Activated T-helper 1 cell treated with anti-CD3 and anti-CD28 coated beads, Interleukin-12 subunit alpha, Interleukin-12 subunit beta, Interleukin-2, Interleukin-4 antibody, amounts not matched to agents 30 ng/mL and 10 ng/mL and 1 ng/mL, durations not matched to agents 14 hours and 24 hours and 36 hours (primary cell): ENCODE results near the gene EFHC2. TPM values are rescaled to one million over a fixed set of nuclear protein-coding genes. Genes with fewer than 3 reads are reported as not detected.

Experiments
- DNase-seq: peaks from one replicate; pipeline ENCODE4 v3.0.0; 2021; ENCODE audit warnings: low spot score
- H3K27ac Mint-ChIP-seq: one replicate; pipeline ENCODE4 v1.8.0; 2021; ENCODE audit warnings: mild to moderate bottlenecking, mixed read lengths
- H3K27me3 Mint-ChIP-seq: one replicate; pipeline ENCODE4 v1.8.0; 2022; ENCODE audit warnings: mild to moderate bottlenecking, moderate library complexity, mixed read lengths; ENCODE audit not compliant: insufficient read depth
- H3K36me3 Mint-ChIP-seq: one replicate; pipeline ENCODE4 v1.8.0; 2021; ENCODE audit warnings: low read depth, mixed read lengths
- H3K4me1 Mint-ChIP-seq: one replicate; pipeline ENCODE4 v1.8.0; 2021; ENCODE audit warnings: low read depth, mixed read lengths
- H3K4me3 Mint-ChIP-seq: one replicate; pipeline ENCODE4 v1.8.0; 2021; ENCODE audit warnings: mild to moderate bottlenecking, moderate library complexity, mixed read lengths
- H3K9me3 Mint-ChIP-seq: one replicate; pipeline ENCODE4 v1.8.0; 2021; ENCODE audit warnings: mixed read lengths
- intact Hi-C: fragments of 100-400 bp; cut with micrococcal nuclease; formaldehyde crosslinking; loops from one replicate; pipeline ENCODE4 v1.15.1; 2024
- total RNA-seq: library from RNA; stranded (reverse); gene quantifications from 2 replicates; pipeline ENCODE4 v1.2.3, GENCODE V29; 2022

EFHC2 gene
- total RNA-seq, 1 donor from 2014 or later, result not detected

- intact Hi-C loops, result no loop called here
- no peak for DNase-seq
- no peaks in the 10 kb centered on the region for H3K27me3 Mint-ChIP-seq
- H3K4me1 Mint-ChIP-seq, result no peaks in the 10 kb centered on the region
- no peak overlapping the region for H3K27ac Mint-ChIP-seq
- H3K36me3 Mint-ChIP-seq, result no peaks in the 10 kb centered on the region
- no peak overlapping the region for H3K4me3 Mint-ChIP-seq
- peaks cover 3% of the 10 kb centered on the region for H3K9me3 Mint-ChIP-seq
Measured at GRCh38 chrX:44157283-44157682, 186.2 kb downstream of the EFHC2 start.

GRCh38 chrX:44156726-44157125 lies 186.7 kb downstream of the EFHC2 start:
- intact Hi-C loops, result no loop called here
- DNase-seq, result no peak
- Mint-ChIP-seq H3K9me3 (peaks cover 3% of the 10 kb centered on the region), H3K27me3 (no peaks in the 10 kb centered on the region), H3K27ac (no peak overlapping the region), H3K4me3 (no peak overlapping the region), H3K36me3 (no peaks in the 10 kb centered on the region), H3K4me1 (no peaks in the 10 kb centered on the region)

GRCh38 chrX:44155126-44155525 lies 188.3 kb downstream of the EFHC2 start:
- intact Hi-C loops, result no loop called here
- DNase-seq, result no peak
- H3K27me3 Mint-ChIP-seq, result no peaks in the 10 kb centered on the region
- no peak overlapping the region for H3K4me3 Mint-ChIP-seq
- H3K27ac Mint-ChIP-seq, result no peak overlapping the region
- no peaks in the 10 kb centered on the region for H3K4me1 Mint-ChIP-seq
- peaks cover 3% of the 10 kb centered on the region for H3K9me3 Mint-ChIP-seq
- H3K36me3 Mint-ChIP-seq, result no peaks in the 10 kb centered on the region

DNA sequence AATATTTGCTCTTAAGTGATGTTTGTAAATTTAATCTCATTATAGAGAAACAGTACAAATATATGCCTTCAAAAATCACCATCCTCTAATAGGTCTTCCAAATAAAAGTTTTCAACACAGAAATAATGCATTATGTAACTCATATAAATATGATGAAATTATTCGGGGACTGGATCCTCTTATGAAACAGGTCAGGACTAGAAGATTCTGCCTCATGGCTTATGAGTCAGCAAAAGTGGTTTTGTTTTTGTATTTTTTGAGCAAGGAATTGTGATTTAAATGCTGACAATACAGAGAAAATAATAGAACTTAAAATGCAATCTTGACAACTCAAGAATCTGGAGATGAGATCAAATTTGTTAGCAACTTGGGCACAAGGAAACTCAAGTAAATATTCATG lies 190.6 kb downstream of the EFHC2 start:
- no peak for DNase-seq
- intact Hi-C loops, result no loop called here
- Mint-ChIP-seq H3K36me3 (no peaks in the 10 kb centered on the region), H3K4me3 (no peak overlapping the region), H3K4me1 (no peaks in the 10 kb centered on the region), H3K27me3 (no peaks in the 10 kb centered on the region), H3K9me3 (no peaks in the 10 kb centered on the region), H3K27ac (no peak overlapping the region)

DNA sequence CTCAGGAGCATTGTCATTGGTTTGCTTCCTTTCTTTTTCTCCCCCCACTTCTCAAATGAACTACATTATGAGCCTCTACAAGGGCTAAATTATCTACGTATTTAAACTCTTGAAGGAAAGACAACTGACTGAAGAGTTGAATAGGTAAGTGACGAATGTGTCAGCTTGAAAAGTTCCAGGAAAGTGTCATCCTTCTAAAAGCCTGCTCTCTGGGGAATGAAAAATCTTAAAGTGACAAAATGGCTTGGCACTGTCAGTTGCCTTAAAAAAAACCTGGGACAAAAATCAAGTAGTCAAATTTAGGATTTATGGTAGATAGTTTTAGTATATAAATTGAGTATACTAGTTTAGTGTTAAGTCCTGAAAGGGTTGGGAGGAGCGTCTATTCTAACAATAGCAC lies 196.3 kb downstream of the EFHC2 start:
- H3K4me3 Mint-ChIP-seq, result no peak overlapping the region
- H3K4me1 Mint-ChIP-seq, result no peaks in the 10 kb centered on the region
- H3K27me3 Mint-ChIP-seq, result no peaks in the 10 kb centered on the region
- H3K36me3 Mint-ChIP-seq, result no peaks in the 10 kb centered on the region
- H3K27ac Mint-ChIP-seq, result no peak overlapping the region
- no peak for DNase-seq
- H3K9me3 Mint-ChIP-seq, result no peaks in the 10 kb centered on the region
- intact Hi-C loops, result no loop called here

DNA sequence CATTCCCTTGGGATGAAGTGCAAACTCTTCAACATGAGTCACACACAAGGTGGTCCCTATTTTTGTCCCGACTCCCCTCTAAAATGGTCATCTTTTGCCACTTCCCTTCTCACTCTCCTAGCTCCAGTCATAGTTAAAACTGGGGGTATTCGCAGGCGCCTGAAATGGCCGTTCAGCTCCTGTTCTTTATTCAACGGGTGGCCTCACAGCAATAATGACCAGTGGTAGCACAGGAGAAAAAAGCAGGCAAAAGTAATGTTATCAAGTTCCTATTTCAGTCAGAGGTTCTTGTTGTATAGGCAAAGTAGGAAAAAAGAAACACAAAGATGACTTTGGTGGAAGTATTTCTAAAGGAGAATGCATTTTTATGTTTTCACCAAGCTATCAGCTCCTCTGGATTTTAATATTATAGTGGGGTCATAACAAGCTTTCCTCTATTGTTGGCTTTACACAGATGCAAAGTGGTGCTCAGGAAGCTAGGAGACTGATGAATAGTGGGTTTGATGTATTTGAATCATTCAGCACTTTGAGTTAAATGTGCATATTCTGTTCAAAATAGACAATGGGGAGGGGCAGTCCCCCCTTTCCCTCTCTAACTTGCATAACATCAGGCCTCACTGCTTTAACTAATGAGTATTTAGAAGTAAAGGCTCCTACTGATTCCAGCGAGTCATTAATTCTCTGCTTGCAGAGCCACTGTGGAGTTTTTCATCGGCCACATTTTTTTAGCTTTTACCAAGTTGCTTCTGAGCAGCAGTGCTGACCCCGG lies 199.1 kb downstream of the EFHC2 start:
- DNase-seq, result no peak
- Mint-ChIP-seq H3K27me3 (no peaks in the 10 kb centered on the region), H3K4me1 (no peaks in the 10 kb centered on the region), H3K36me3 (no peaks in the 10 kb centered on the region), H3K9me3 (no peaks in the 10 kb centered on the region), H3K4me3 (no peak overlapping the region), H3K27ac (no peak overlapping the region)
- intact Hi-C loops, result no loop called here

- no peak for DNase-seq
- no peak overlapping the region for H3K4me3 Mint-ChIP-seq
- H3K9me3 Mint-ChIP-seq, result no peaks in the 10 kb centered on the region
Measured at GRCh38 chrX:44143061-44143602, 200.3 kb downstream of the EFHC2 start.

DNA sequence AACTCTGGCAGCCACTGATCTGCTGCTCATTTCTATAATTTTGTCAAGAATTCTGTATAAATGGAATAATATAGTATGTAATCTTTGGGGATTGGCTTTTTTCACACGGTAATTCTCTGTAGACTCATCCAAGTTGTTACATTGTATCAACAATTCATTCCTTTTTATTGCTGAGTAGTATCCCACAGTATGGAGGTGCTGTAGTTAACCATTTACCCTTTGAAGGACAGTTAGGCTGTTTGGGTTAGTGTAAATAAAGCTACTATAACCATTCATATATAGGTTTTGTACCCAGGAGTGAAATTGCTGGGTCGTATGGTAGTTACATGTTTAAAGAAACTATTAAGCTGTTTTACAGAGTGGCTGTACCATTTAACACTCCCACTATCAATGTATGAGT lies 213.3 kb downstream of the EFHC2 start:
- DNase-seq, result no peak
- no peak overlapping the region for H3K4me3 Mint-ChIP-seq
- no peaks in the 10 kb centered on the region for H3K27me3 Mint-ChIP-seq
- H3K4me1 Mint-ChIP-seq, result no peaks in the 10 kb centered on the region
- H3K27ac Mint-ChIP-seq, result no peak overlapping the region
- H3K36me3 Mint-ChIP-seq, result no peaks in the 10 kb centered on the region
- intact Hi-C loops, result no loop called here
- H3K9me3 Mint-ChIP-seq, result no peaks in the 10 kb centered on the region

More at GRCh38 chrX:44143061-44143602, 200.3 kb downstream of the EFHC2 start:
- Mint-ChIP-seq H3K4me1 (no peaks in the 10 kb centered on the region), H3K36me3 (no peaks in the 10 kb centered on the region), H3K27ac (no peak overlapping the region), H3K27me3 (no peaks in the 10 kb centered on the region)
- intact Hi-C loops, result no loop called here

GRCh38 chrX:44113337-44113736 lies 230.1 kb downstream of the EFHC2 start:
- no peak overlapping the region for H3K27ac Mint-ChIP-seq
- no peak for DNase-seq
- H3K36me3 Mint-ChIP-seq, result no peaks in the 10 kb centered on the region
- H3K27me3 Mint-ChIP-seq, result no peaks in the 10 kb centered on the region
- no peaks in the 10 kb centered on the region for H3K4me1 Mint-ChIP-seq
- H3K4me3 Mint-ChIP-seq, result no peak overlapping the region
- intact Hi-C loops, result no loop called here
- no peaks in the 10 kb centered on the region for H3K9me3 Mint-ChIP-seq

GRCh38 chrX:44106864-44107263 lies 236.6 kb downstream of the EFHC2 start:
- intact Hi-C loops, result no loop called here
- DNase-seq, result no peak
- Mint-ChIP-seq H3K9me3 (no peaks in the 10 kb centered on the region), H3K27me3 (no peaks in the 10 kb centered on the region), H3K27ac (no peak overlapping the region), H3K4me1 (no peaks in the 10 kb centered on the region), H3K36me3 (no peaks in the 10 kb centered on the region), H3K4me3 (no peak overlapping the region)

DNA sequence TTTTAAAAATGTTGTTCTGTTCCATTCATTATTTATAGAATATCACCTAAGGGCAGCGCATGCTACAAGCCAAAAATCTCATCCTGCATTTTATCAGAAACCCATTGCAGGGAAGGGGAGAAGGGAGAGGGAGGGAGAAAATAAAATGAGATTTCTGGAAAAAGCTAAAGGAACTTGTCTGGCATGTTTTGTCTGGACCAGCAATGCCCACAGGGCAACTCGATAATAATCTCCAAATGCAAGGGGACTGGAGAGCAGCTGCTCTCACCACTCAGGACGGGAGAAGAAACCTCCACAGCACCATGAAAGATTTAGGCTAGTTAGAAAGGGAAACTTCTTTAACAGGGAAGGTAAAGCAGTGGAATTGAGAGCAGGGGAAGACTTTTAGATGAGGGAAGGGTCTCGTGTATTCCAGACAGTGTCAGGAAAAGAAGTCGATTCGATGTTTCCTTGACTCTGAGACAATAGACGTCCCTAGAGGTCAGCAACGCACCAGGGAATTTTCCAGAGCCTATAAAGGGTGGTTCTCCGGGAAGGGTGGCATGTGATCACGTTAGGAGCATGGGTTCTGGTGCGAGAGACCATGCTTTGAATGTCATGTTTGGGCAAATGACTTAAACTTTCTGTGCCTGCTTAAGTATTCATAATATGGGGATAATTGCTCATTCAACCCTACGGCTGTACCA lies 238.1 kb downstream of the EFHC2 start:
- intact Hi-C loops, result no loop called here
- Mint-ChIP-seq H3K27ac (no peak overlapping the region), H3K9me3 (no peaks in the 10 kb centered on the region), H3K36me3 (no peaks in the 10 kb centered on the region), H3K27me3 (no peaks in the 10 kb centered on the region), H3K4me1 (no peaks in the 10 kb centered on the region), H3K4me3 (no peak overlapping the region)
- no peak for DNase-seq

DNA sequence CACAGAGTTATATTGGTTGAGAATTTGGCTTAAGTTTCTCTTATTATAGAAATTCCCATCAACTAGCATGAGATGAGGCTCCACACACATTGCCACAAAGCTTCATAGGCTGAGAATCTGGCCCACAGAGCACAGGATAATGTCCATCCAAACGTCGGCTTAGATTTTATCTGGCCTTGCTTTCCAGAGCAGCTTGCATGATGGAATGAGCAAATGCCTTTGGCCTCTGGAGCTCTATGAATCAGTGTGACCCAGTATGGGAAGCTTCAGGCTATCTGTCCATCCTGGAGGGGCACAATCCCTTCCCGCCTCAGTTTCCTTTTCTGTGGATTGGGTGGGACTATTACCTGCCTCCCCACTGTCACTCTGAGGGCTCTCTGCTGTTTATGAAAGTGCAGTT lies 238.8 kb downstream of the EFHC2 start:
- Mint-ChIP-seq H3K4me3 (no peak overlapping the region), H3K27ac (no peak overlapping the region), H3K4me1 (no peaks in the 10 kb centered on the region), H3K27me3 (no peaks in the 10 kb centered on the region), H3K9me3 (no peaks in the 10 kb centered on the region), H3K36me3 (no peaks in the 10 kb centered on the region)
- DNase-seq, result no peak
- intact Hi-C loops, result no loop called here

DNA sequence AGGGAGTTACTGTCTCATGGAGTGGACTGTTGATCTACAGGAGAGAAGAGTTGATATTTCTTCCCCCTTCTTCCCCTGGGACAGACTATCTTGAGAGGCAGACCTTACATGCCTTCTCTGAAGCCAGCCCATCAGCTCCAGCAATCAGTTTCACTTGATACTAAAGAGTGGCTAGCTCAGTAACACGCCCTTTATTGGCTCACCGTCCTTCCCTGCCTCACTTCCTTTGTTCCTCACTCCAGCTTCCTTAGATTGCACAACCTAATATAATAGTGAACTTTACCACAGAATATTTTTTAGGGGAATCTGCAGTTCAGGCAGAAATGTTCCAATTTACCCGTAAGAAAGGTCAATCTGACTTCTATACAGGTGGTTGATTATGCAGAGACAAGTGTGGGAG lies 242.2 kb downstream of the EFHC2 start:
- Mint-ChIP-seq H3K27me3 (no peaks in the 10 kb centered on the region), H3K4me3 (no peak overlapping the region), H3K27ac (no peak overlapping the region), H3K36me3 (no peaks in the 10 kb centered on the region), H3K4me1 (no peaks in the 10 kb centered on the region), H3K9me3 (no peaks in the 10 kb centered on the region)
- no peak for DNase-seq
- intact Hi-C loops, result no loop called here
